Liver (tissue), 9 donors: Measurements from ENCODE around the gene PRAF2. TPM values are rescaled to one million over a fixed set of nuclear protein-coding genes. Genes with fewer than 3 reads are reported as not detected.
A peak's percentile ranks its signal among the peaks of the same experiment; 100 is the strongest.

Experiments used
- DNase-seq: peaks from one replicate; pipeline ENCODE4 v3.0.0-alpha.2; 2017; ENCODE audit warnings: low spot score
- H3K27ac ChIP-seq, 2 donors: one replicate each; pipeline ENCODE4 v1.7.0; 2013; ENCODE audit warnings: inconsistent platforms in 2 of 2, low read length in 2 of 2, control low read depth in 1 of 2, low read depth in 1 of 2, mild to moderate bottlenecking in 1 of 2
- H3K27me3 ChIP-seq, 4 donors: one replicate each; pipeline versions ENCODE4 v1.6.1 to v1.7.0; 2013; ENCODE audit warnings: low read length in 3 of 4, inconsistent platforms in 1 of 4, mild to moderate bottlenecking in 1 of 4, moderate library complexity in 1 of 4; ENCODE audit not compliant: control insufficient read depth in 4 of 4, insufficient read depth in 4 of 4
- H3K36me3 ChIP-seq, 4 donors: one replicate each; pipeline versions ENCODE4 v1.6.1 to v1.7.0; 2013; ENCODE audit warnings: low read length in 3 of 4, mild to moderate bottlenecking in 3 of 4, low read depth in 1 of 4, moderate library complexity in 1 of 4; ENCODE audit not compliant: control insufficient read depth in 4 of 4, insufficient read depth in 3 of 4
- H3K4me1 ChIP-seq, 4 donors: one replicate each; pipeline versions ENCODE4 v1.6.1 to v1.7.0; 2013; ENCODE audit warnings: low read length in 3 of 4, mild to moderate bottlenecking in 3 of 4, moderate library complexity in 1 of 4; ENCODE audit not compliant: control insufficient read depth in 4 of 4, insufficient read depth in 4 of 4
- H3K4me3 ChIP-seq, 3 donors: one replicate each; pipeline versions ENCODE4 v1.6.1 to v1.7.0; 2013; ENCODE audit warnings: low read length in 3 of 3, control low read depth in 1 of 3, low read depth in 1 of 3, mild to moderate bottlenecking in 1 of 3
- H3K9ac ChIP-seq, 2 donors: one replicate each; pipeline ENCODE4 v1.7.0; 2013; ENCODE audit warnings: low read length in 2 of 2, mild to moderate bottlenecking in 2 of 2, moderate library complexity in 2 of 2, control low read depth in 1 of 2, low read depth in 1 of 2
- H3K9me3 ChIP-seq, 4 donors: one replicate each; pipeline versions ENCODE4 v1.6.1 to v1.7.0; 2013; ENCODE audit warnings: low read length in 3 of 4; ENCODE audit not compliant: control insufficient read depth in 4 of 4
- CTCF ChIP-seq: fragments of 150-350 bp; IDR thresholded peaks from 2 replicates; pipeline ENCODE4 v1.5.1; 2017; ENCODE audit warnings: improper control_type of control experiment, low read depth, low read length; ENCODE audit not compliant: missing input control
- FOXA1 ChIP-seq: IDR thresholded peaks from 2 replicates; pipeline ENCODE4 v1.6.1; 2016; ENCODE audit warnings: antibody characterized with exemption
- GABPA ChIP-seq, 2 donors: IDR thresholded peaks in 1 of 2; conservative IDR thresholded peaks in 1 of 2; 2 replicates each; pipeline ENCODE4 v1.6.1; 2016; ENCODE audit warnings: antibody characterized with exemption in 2 of 2, mild to moderate bottlenecking in 1 of 2, moderate library complexity in 1 of 2
- HNF4G ChIP-seq: IDR thresholded peaks from 2 replicates; pipeline ENCODE4 v1.6.1; 2016; ENCODE audit warnings: antibody characterized with exemption
- NR2F2 ChIP-seq: IDR thresholded peaks from 2 replicates; pipeline ENCODE4 v1.6.1; 2016; ENCODE audit warnings: antibody characterized with exemption
- RAD21 ChIP-seq, 2 donors: IDR thresholded peaks; 2 replicates each; pipeline ENCODE4 v1.6.1; 2016; ENCODE audit warnings: antibody characterized with exemption in 2 of 2, mild to moderate bottlenecking in 2 of 2
- RXRA ChIP-seq, 2 donors: IDR thresholded peaks; 2 replicates each; pipeline ENCODE4 v1.6.1; 2017 to 2018; ENCODE audit warnings: antibody characterized with exemption in 2 of 2, mild to moderate bottlenecking in 1 of 2
- TAF1 ChIP-seq: conservative IDR thresholded peaks from 2 replicates; pipeline ENCODE4 v1.6.1; 2016; ENCODE audit warnings: antibody characterized with exemption, mild to moderate bottlenecking
- YY1 ChIP-seq: IDR thresholded peaks from 2 replicates; pipeline ENCODE4 v1.6.1; 2016; ENCODE audit warnings: antibody characterized with exemption, mild to moderate bottlenecking
- ZBTB33 ChIP-seq: IDR thresholded peaks from 2 replicates; pipeline ENCODE4 v1.6.1; 2016; ENCODE audit warnings: antibody characterized with exemption
- WGBS: extraction: QIAGEN DNeasy Blood & Tissue Kit; methylation state at CpG from one replicate; pipeline ENCODE4 v1.1.7; 2013; 5-methylcytosine and 5-hydroxymethylcytosine counted together
- polyA plus RNA-seq, 2 donors: library from polyadenylated mRNA; stranded (reverse) in 1 of 2; unstranded in 1 of 2; fragments of 200-250 nt in 1 of 2; fragments of >200 nt in 1 of 2; fragmentation: Nextera tagmentation in 1 of 2; extraction: Ambion mirVana in 1 of 2; gene quantifications; one replicate each; pipeline versions ENCODE4 v1.2.1 to v1.2.3, GENCODE V29; 2013 to 2015
- total RNA-seq, 2 donors: library from RNA; depleted of rRNA; stranded (reverse); fragments of >200 nt; gene quantifications; one replicate each; pipeline ENCODE4 v1.2.3, GENCODE V29; 2014
- TF ChIP-seq, protein P1 (sequence below): IDR thresholded peaks from 2 replicates; pipeline ENCODE4 v1.6.1; 2016; ENCODE audit warnings: antibody characterized with exemption, mild to moderate bottlenecking
- TF ChIP-seq, protein P2 (sequence below): IDR thresholded peaks from 2 replicates; pipeline ENCODE4 v1.6.1; 2016; ENCODE audit warnings: antibody characterized with exemption
- TF ChIP-seq, protein P3 (sequence below): IDR thresholded peaks from 2 replicates; pipeline ENCODE4 v1.6.1; 2016; ENCODE audit warnings: antibody characterized with exemption
- donor health status: healthy.
- donor health status: healthy.
- donor health status: healthy.
- donor health status: healthy.
- donor health status: healthy.

Gene PRAF2
- total and polyA plus RNA-seq, 4 donors = 1.4 to 8.2 (median 3.9) TPM

DNA sequence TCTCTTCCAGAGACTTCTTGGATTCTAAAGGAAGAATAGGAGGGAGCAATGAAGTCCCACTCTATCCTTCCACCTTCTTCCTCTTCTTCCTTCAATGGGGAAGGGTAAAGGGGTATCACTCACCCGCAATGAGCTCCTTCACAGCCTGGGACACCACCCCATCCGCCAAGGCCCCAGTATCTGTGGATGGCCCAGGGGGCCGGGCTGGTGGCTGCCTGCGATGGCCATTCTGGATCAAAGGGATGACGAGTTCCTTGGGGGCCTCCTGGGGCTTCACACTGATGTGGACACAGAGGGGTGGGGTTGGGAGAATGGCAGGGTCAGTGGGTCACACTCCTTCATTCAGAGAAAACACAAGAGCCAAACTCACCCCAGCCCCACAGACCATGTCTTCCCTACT lies 48.7 kb upstream of the PRAF2 start:
- no peak for DNase-seq
- Histone ChIP-seq H3K9me3 (no peaks in the 10 kb centered on the region), H3K9ac (peak overlapping the region in 1 of 2 donors; percentile 95), H3K27me3 (no peaks in the 10 kb centered on the region), H3K4me1 (peaks cover 0 to 16% (median 9%) of the 10 kb centered on the region in 4 donors), H3K27ac (no peak overlapping the region), H3K36me3 (peaks cover 0 to 18% (median 4%) of the 10 kb centered on the region in 4 donors), H3K4me3 (peak overlapping the region; percentile 58 to 96 (median 90))
- TF ChIP-seq, protein P1, sequence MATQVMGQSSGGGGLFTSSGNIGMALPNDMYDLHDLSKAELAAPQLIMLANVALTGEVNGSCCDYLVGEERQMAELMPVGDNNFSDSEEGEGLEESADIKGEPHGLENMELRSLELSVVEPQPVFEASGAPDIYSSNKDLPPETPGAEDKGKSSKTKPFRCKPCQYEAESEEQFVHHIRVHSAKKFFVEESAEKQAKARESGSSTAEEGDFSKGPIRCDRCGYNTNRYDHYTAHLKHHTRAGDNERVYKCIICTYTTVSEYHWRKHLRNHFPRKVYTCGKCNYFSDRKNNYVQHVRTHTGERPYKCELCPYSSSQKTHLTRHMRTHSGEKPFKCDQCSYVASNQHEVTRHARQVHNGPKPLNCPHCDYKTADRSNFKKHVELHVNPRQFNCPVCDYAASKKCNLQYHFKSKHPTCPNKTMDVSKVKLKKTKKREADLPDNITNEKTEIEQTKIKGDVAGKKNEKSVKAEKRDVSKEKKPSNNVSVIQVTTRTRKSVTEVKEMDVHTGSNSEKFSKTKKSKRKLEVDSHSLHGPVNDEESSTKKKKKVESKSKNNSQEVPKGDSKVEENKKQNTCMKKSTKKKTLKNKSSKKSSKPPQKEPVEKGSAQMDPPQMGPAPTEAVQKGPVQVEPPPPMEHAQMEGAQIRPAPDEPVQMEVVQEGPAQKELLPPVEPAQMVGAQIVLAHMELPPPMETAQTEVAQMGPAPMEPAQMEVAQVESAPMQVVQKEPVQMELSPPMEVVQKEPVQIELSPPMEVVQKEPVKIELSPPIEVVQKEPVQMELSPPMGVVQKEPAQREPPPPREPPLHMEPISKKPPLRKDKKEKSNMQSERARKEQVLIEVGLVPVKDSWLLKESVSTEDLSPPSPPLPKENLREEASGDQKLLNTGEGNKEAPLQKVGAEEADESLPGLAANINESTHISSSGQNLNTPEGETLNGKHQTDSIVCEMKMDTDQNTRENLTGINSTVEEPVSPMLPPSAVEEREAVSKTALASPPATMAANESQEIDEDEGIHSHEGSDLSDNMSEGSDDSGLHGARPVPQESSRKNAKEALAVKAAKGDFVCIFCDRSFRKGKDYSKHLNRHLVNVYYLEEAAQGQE = no peak
- TF ChIP-seq, protein P2, sequence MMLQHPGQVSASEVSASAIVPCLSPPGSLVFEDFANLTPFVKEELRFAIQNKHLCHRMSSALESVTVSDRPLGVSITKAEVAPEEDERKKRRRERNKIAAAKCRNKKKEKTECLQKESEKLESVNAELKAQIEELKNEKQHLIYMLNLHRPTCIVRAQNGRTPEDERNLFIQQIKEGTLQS = no peak
- no peak for TF ChIP-seq YY1
- 87% methylated on average over 5 of the region's 5 CpGs for WGBS

GRCh38 chrX:49120091-49120490 lies 46.3 kb upstream of the PRAF2 start:
- TF ChIP-seq, protein P3, sequence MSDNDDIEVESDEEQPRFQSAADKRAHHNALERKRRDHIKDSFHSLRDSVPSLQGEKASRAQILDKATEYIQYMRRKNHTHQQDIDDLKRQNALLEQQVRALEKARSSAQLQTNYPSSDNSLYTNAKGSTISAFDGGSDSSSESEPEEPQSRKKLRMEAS = no peak
- TF ChIP-seq NR2F2 (no peak), RAD21 (IDR thresholded peaks at IDR 0.05) (peak in 1 of 2 donors; percentile 49)
- Histone ChIP-seq H3K9me3 (no peaks in the 10 kb centered on the region), H3K27ac (no peak overlapping the region), H3K9ac (no peak overlapping the region), H3K4me3 (no peak overlapping the region), H3K36me3 (peaks cover 3 to 38% (median 12%) of the 10 kb centered on the region in 4 donors), H3K4me1 (peaks cover 0 to 16% (median 9%) of the 10 kb centered on the region in 4 donors), H3K27me3 (no peaks in the 10 kb centered on the region)
- DNase-seq = no peak
- WGBS = 69% methylated on average over 1 of the region's 1 CpG

DNA sequence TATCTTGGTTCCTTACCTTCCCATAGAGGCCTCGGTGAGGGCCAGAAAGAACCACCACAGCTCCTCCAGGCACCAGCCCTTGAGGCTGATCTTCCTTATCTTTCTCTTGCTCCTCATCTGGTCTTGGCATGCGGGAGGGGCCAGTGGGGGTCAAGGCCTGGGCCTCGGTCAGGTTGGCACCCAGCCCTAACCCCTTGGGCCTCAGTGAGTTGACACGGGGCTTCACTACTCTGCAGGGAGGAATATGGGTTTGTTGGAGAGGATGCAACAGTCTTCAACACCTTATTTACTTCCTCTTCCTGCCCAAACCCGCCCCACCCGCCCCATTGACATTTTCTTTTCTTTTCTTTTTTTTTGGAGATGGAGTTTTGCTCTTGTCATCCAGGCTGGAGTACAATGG lies 43.8 kb upstream of the PRAF2 start:
- peak; percentile 45 for DNase-seq
- H3K27me3 ChIP-seq = no peaks in the 10 kb centered on the region
- TF ChIP-seq, protein P2 = no peak
- TF ChIP-seq RXRA (IDR thresholded peaks at IDR 0.05) (no peak), TAF1 (no peak), CTCF (no peak), RAD21 (IDR thresholded peaks at IDR 0.05) (no peak), FOXA1 (no peak), ZBTB33 (no peak), YY1 (no peak), HNF4G (no peak), NR2F2 (no peak), GABPA (IDR thresholded peaks at IDR 0.05 in 1 of 2, conservative IDR thresholded peaks at IDR 0.05 in 1 of 2) (no peak)
- TF ChIP-seq, protein P1 = no peak
- TF ChIP-seq, protein P3 = no peak
- 74% methylated on average over 6 of the region's 6 CpGs for WGBS
- H3K4me1 ChIP-seq = peaks cover 0 to 10% (median 4%) of the 10 kb centered on the region in 4 donors
- no peak overlapping the region for H3K4me3 ChIP-seq
- H3K36me3 ChIP-seq = peaks cover 9 to 47% (median 17%) of the 10 kb centered on the region in 4 donors
- H3K9me3 ChIP-seq = no peaks in the 10 kb centered on the region
- H3K9ac ChIP-seq = no peak overlapping the region
- H3K27ac ChIP-seq = no peak overlapping the region
